WTC11 (cell line): Measurements from ENCODE around the gene GUCY2C.

Experiments
- ETV6 ChIP-seq: sonication (generic); formaldehyde crosslinking; IDR thresholded peaks from 2 replicates; pipeline ENCODE4 v1.8.1; 2022; ENCODE audit warnings: mild to moderate bottlenecking, missing genetic modification reagents
- IRF2 ChIP-seq: sonication (generic); formaldehyde crosslinking; IDR thresholded peaks from 2 replicates; pipeline ENCODE4 v1.8.0; 2022; ENCODE audit warnings: low read depth, missing genetic modification reagents, borderline replicate concordance
- MXD4 ChIP-seq: fragments of 250-450 bp; sonication (Bioruptor Pico); IDR thresholded peaks from 2 replicates; pipeline ENCODE4 v1.8.0; 2021; ENCODE audit warnings: mild to moderate bottlenecking, moderate library complexity, borderline replicate concordance
- NFYB ChIP-seq: sonication (generic); formaldehyde crosslinking; conservative IDR thresholded peaks from 2 replicates; pipeline ENCODE4 v1.8.0; 2022; ENCODE audit warnings: low read depth, missing genetic modification reagents
- NR2C2 ChIP-seq: sonication (generic); formaldehyde crosslinking; IDR thresholded peaks from 2 replicates; pipeline ENCODE4 v1.8.0; 2022; ENCODE audit warnings: mild to moderate bottlenecking, missing genetic modification reagents
- SMAD3 ChIP-seq: sonication (generic); formaldehyde crosslinking; IDR thresholded peaks from 2 replicates; pipeline ENCODE4 v1.8.0; 2022; ENCODE audit warnings: missing genetic modification reagents, mild to moderate bottlenecking, borderline replicate concordance
- ZNF138 ChIP-seq: sonication (generic); formaldehyde crosslinking; conservative IDR thresholded peaks from 2 replicates; pipeline ENCODE4 v1.8.1; 2022; ENCODE audit warnings: mild to moderate bottlenecking, moderate library complexity, missing genetic modification reagents
- TF ChIP-seq, protein P1 (sequence below): fragments of 200-600 bp; IDR thresholded peaks from 2 replicates; pipeline ENCODE4 v1.8.0; 2022; ENCODE audit warnings: antibody characterized with exemption
- TF ChIP-seq, protein P2 (sequence below): sonication (generic); formaldehyde crosslinking; conservative IDR thresholded peaks from 2 replicates; pipeline ENCODE4 v1.8.1; 2023; ENCODE audit warnings: mild to moderate bottlenecking, low read depth, missing genetic modification reagents, moderate library complexity
- TF ChIP-seq, protein P3 (sequence below): sonication (generic); formaldehyde crosslinking; IDR thresholded peaks from 2 replicates; pipeline ENCODE4 v1.8.0; 2022; ENCODE audit warnings: mild to moderate bottlenecking, missing genetic modification reagents
- TF ChIP-seq, protein P4 (sequence below): sonication (generic); formaldehyde crosslinking; IDR thresholded peaks from 2 replicates; pipeline ENCODE4 v1.8.1; 2023; ENCODE audit warnings: mild to moderate bottlenecking, missing genetic modification reagents, moderate library complexity

DNA sequence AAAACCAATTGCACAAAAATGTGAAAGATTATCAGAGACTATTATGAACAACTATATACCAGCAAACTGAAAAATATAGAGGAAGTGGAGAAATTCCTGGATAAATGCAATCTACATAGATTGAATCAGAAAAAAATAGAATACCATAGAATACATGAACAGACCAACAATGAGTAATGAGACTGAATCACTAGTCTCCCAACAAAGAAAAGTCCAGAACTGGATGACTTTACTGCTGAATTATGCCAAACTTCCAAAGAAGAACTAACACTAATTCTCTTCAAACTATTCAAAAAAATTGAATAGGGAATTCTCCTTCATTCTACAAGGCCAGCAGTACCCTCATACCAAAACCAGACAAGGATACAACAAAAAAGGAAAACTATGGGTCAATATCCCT lies 60.6 kb downstream of the GUCY2C start:
- TF ChIP-seq, protein P1, sequence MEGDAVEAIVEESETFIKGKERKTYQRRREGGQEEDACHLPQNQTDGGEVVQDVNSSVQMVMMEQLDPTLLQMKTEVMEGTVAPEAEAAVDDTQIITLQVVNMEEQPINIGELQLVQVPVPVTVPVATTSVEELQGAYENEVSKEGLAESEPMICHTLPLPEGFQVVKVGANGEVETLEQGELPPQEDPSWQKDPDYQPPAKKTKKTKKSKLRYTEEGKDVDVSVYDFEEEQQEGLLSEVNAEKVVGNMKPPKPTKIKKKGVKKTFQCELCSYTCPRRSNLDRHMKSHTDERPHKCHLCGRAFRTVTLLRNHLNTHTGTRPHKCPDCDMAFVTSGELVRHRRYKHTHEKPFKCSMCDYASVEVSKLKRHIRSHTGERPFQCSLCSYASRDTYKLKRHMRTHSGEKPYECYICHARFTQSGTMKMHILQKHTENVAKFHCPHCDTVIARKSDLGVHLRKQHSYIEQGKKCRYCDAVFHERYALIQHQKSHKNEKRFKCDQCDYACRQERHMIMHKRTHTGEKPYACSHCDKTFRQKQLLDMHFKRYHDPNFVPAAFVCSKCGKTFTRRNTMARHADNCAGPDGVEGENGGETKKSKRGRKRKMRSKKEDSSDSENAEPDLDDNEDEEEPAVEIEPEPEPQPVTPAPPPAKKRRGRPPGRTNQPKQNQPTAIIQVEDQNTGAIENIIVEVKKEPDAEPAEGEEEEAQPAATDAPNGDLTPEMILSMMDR, result no peak
- TF ChIP-seq, protein P2, sequence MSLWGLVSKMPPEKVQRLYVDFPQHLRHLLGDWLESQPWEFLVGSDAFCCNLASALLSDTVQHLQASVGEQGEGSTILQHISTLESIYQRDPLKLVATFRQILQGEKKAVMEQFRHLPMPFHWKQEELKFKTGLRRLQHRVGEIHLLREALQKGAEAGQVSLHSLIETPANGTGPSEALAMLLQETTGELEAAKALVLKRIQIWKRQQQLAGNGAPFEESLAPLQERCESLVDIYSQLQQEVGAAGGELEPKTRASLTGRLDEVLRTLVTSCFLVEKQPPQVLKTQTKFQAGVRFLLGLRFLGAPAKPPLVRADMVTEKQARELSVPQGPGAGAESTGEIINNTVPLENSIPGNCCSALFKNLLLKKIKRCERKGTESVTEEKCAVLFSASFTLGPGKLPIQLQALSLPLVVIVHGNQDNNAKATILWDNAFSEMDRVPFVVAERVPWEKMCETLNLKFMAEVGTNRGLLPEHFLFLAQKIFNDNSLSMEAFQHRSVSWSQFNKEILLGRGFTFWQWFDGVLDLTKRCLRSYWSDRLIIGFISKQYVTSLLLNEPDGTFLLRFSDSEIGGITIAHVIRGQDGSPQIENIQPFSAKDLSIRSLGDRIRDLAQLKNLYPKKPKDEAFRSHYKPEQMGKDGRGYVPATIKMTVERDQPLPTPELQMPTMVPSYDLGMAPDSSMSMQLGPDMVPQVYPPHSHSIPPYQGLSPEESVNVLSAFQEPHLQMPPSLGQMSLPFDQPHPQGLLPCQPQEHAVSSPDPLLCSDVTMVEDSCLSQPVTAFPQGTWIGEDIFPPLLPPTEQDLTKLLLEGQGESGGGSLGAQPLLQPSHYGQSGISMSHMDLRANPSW (CRISPR knock-in tag), result no peak
- TF ChIP-seq NFYB, result no peak
- TF ChIP-seq IRF2 (CRISPR knock-in tag), result no peak
- no peak for TF ChIP-seq MXD4 (CRISPR knock-in tag)
- TF ChIP-seq, protein P3, sequence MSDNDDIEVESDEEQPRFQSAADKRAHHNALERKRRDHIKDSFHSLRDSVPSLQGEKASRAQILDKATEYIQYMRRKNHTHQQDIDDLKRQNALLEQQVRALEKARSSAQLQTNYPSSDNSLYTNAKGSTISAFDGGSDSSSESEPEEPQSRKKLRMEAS (CRISPR knock-in tag), result no peak
- no peak for TF ChIP-seq ZNF138 (CRISPR knock-in tag)
- TF ChIP-seq SMAD3, result no peak
- TF ChIP-seq, protein P4, sequence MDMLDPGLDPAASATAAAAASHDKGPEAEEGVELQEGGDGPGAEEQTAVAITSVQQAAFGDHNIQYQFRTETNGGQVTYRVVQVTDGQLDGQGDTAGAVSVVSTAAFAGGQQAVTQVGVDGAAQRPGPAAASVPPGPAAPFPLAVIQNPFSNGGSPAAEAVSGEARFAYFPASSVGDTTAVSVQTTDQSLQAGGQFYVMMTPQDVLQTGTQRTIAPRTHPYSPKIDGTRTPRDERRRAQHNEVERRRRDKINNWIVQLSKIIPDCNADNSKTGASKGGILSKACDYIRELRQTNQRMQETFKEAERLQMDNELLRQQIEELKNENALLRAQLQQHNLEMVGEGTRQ (CRISPR knock-in tag), result no peak
- no peak for TF ChIP-seq NR2C2 (CRISPR knock-in tag)
- TF ChIP-seq ETV6 (CRISPR knock-in tag), result no peak
